Duodenal mucosa (tissue), 2 donors: ENCODE data around the gene UBE2J2.

ENCODE experiments used
- H3K27ac ChIP-seq: one replicate; pipeline ENCODE4 v1.7.0; 2013; ENCODE audit warnings: low read depth, low read length
- H3K27me3 ChIP-seq, 2 donors: one replicate each; pipeline ENCODE4 v1.7.0; 2013; ENCODE audit warnings: low read length in 2 of 2, control low read depth in 1 of 2; ENCODE audit not compliant: insufficient read depth in 2 of 2, control insufficient read depth in 1 of 2
- H3K36me3 ChIP-seq, 2 donors: one replicate each; pipeline ENCODE4 v1.7.0; 2013; ENCODE audit warnings: low read length in 2 of 2, control low read depth in 1 of 2; ENCODE audit not compliant: insufficient read depth in 2 of 2, control insufficient read depth in 1 of 2
- H3K4me1 ChIP-seq, 2 donors: one replicate each; pipeline ENCODE4 v1.7.0; 2013; ENCODE audit warnings: low read length in 2 of 2, control low read depth in 1 of 2; ENCODE audit not compliant: insufficient read depth in 2 of 2, control insufficient read depth in 1 of 2
- H3K4me3 ChIP-seq, 2 donors: one replicate each; pipeline ENCODE4 v1.7.0; 2013; ENCODE audit warnings: low read length in 2 of 2, low read depth in 1 of 2
- H3K9ac ChIP-seq, 2 donors: one replicate each; pipeline ENCODE4 v1.7.0; 2013; ENCODE audit warnings: low read length in 2 of 2, low read depth in 1 of 2
- H3K9me3 ChIP-seq, 2 donors: one replicate each; pipeline ENCODE4 v1.7.0; 2013; ENCODE audit warnings: low read length in 2 of 2, control low read depth in 1 of 2; ENCODE audit not compliant: control insufficient read depth in 1 of 2

The UBE2J2 gene

DNA sequence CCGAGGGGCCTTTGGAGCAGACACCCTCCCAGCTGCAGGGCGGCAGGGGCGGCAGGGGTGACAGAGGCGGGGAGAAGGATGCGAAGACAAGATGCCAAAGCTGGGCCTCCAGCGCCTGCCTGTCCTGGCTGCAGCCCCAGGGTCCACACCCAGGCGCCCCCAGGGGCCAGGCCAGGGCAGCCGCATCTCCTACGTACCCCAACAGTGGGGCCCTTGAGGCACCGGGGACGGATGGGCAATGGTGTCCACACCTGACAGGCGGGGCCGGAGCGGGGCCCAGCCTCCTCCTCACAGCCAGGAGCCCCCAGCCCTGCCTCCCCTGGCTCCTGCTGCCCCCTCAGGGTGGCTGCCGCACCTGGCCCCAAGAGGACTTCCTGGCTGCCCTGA lies 34.4 kb downstream of the UBE2J2 start:
- Histone ChIP-seq H3K9ac (no peak overlapping the region), H3K36me3 (peaks cover 0 to 4% of the 10 kb centered on the region in 2 donors)

GRCh38 chr1:1238702-1239178 lies 34.9 kb downstream of the UBE2J2 start:
- no peaks in the 10 kb centered on the region for H3K9me3 ChIP-seq
- no peak overlapping the region for H3K4me3 ChIP-seq
- H3K36me3 ChIP-seq = peaks cover 0 to 4% of the 10 kb centered on the region in 2 donors
- no peak overlapping the region for H3K9ac ChIP-seq
- H3K4me1 ChIP-seq = peaks cover 7 to 19% of the 10 kb centered on the region in 2 donors
- H3K27ac ChIP-seq = no peak overlapping the region
- H3K27me3 ChIP-seq = peaks cover 27 to 30% of the 10 kb centered on the region in 2 donors

More for the DNA sequence above, 34.4 kb downstream of the UBE2J2 start:
- Histone ChIP-seq H3K27me3 (peaks cover 27 to 30% of the 10 kb centered on the region in 2 donors), H3K27ac (no peak overlapping the region), H3K4me3 (no peak overlapping the region), H3K9me3 (no peaks in the 10 kb centered on the region), H3K4me1 (peaks cover 7 to 19% of the 10 kb centered on the region in 2 donors)

- Histone ChIP-seq H3K4me1 (peaks cover 7 to 19% of the 10 kb centered on the region in 2 donors), H3K9ac (no peak overlapping the region), H3K36me3 (peaks cover 0 to 4% of the 10 kb centered on the region in 2 donors), H3K4me3 (no peak overlapping the region), H3K9me3 (no peaks in the 10 kb centered on the region), H3K27me3 (peaks cover 27 to 30% of the 10 kb centered on the region in 2 donors), H3K27ac (no peak overlapping the region)
These were observed 35.6 kb downstream of the UBE2J2 start for GRCh38 chr1:1237874-1238701.

- Histone ChIP-seq H3K27me3 (peaks cover 27 to 30% of the 10 kb centered on the region in 2 donors), H3K9ac (no peak overlapping the region)
These were observed 36.4 kb downstream of the UBE2J2 start for GRCh38 chr1:1236945-1237873.

GRCh38 chr1:1236176-1236763 lies 37.4 kb downstream of the UBE2J2 start:
- peaks cover 27 to 30% of the 10 kb centered on the region in 2 donors for H3K27me3 ChIP-seq
- H3K4me3 ChIP-seq = no peak overlapping the region
- H3K9ac ChIP-seq = no peak overlapping the region
- H3K27ac ChIP-seq = no peak overlapping the region
- no peaks in the 10 kb centered on the region for H3K9me3 ChIP-seq
- peaks cover 0 to 4% of the 10 kb centered on the region in 2 donors for H3K36me3 ChIP-seq
- H3K4me1 ChIP-seq = peaks cover 7 to 23% of the 10 kb centered on the region in 2 donors

More at GRCh38 chr1:1236945-1237873, 36.4 kb downstream of the UBE2J2 start:
- H3K27ac ChIP-seq = no peak overlapping the region
- peaks cover 0 to 4% of the 10 kb centered on the region in 2 donors for H3K36me3 ChIP-seq
- H3K9me3 ChIP-seq = no peaks in the 10 kb centered on the region
- peaks cover 7 to 23% of the 10 kb centered on the region in 2 donors for H3K4me1 ChIP-seq
- H3K4me3 ChIP-seq = no peak overlapping the region

- Histone ChIP-seq H3K36me3 (peaks cover 0 to 4% of the 10 kb centered on the region in 2 donors), H3K27ac (no peak overlapping the region), H3K9ac (no peak overlapping the region), H3K9me3 (no peaks in the 10 kb centered on the region), H3K4me1 (peaks cover 15 to 32% of the 10 kb centered on the region in 2 donors), H3K4me3 (no peak overlapping the region), H3K27me3 (peaks cover 25 to 30% of the 10 kb centered on the region in 2 donors)
These were observed 38.5 kb downstream of the UBE2J2 start for GRCh38 chr1:1235016-1235744.

GRCh38 chr1:1234180-1234808 lies 39.4 kb downstream of the UBE2J2 start:
- no peak overlapping the region for H3K9ac ChIP-seq
- peaks cover 16 to 24% of the 10 kb centered on the region in 2 donors for H3K27me3 ChIP-seq
- H3K27ac ChIP-seq = no peak overlapping the region
- no peak overlapping the region for H3K4me3 ChIP-seq
- no peaks in the 10 kb centered on the region for H3K9me3 ChIP-seq
- peaks cover 24 to 41% of the 10 kb centered on the region in 2 donors for H3K4me1 ChIP-seq
- peaks cover 0 to 11% of the 10 kb centered on the region in 2 donors for H3K36me3 ChIP-seq

DNA sequence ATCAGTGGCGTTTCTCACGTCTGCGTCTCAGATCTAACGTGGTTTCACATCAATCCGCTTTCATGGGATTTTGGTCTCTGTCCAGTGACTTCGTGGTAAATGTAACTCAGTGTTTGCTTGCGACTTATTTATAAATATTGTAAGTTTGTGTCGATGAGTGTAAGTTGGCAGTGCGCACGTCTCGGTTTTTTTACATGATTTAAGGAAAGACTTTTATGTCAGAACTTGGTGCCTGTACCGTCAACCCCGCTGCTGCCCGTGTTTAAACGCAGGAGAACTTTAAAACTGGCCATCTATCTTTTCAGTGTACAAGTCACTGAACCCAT lies 40.1 kb downstream of the UBE2J2 start:
- Histone ChIP-seq H3K4me1 (peaks cover 26 to 45% of the 10 kb centered on the region in 2 donors), H3K27ac (no peak overlapping the region), H3K36me3 (peaks cover 3 to 17% of the 10 kb centered on the region in 2 donors), H3K27me3 (peaks cover 8 to 22% of the 10 kb centered on the region in 2 donors), H3K9ac (no peak overlapping the region), H3K9me3 (no peaks in the 10 kb centered on the region), H3K4me3 (no peak overlapping the region)
